ENCODE results near the gene MTSS2.

DNA sequence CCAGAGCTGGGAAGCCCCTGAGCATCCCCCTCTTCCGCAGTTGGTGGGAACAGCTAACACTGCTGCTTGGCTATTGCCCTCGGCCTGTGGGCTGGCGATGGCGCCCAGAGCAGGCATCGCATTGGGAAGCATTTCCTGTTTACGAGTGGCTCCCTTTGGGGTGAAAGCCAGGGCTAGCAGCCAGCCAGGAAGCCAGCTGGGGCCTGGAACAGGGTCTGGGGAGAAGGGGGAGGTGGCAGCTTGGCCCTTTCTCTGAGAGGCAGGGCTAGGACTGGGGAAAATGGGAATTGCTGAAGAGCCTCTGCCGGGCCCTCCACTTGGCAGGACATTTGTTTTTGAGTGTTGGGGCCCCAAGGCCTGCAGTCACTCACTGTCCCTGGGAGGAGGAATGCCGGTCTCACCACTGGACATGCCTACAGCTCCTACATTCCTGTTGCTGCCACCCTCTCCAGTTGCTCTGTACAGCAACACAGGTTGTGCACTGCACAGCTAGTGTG, 2.4 kb upstream of the MTSS2 start:
- TF ChIP-seq CTCF (IDR thresholded peaks at IDR 0.05; ENCODE audit: poor library complexity): no peak
- TF ChIP-seq EZH2phosphoT487 (IDR thresholded peaks at IDR 0.05; ENCODE audit: low read depth, severe bottlenecking, unreplicated experiment): no peak

Measured in hepatocyte (in vitro differentiated cells).